ENCODE results near the gene SF3B3. TPM values are rescaled to one million over a fixed set of nuclear protein-coding genes. Genes with fewer than 3 reads are reported as not detected.
"Not testable (repeated sequence)": the region's sequence is repeated elsewhere in the genome, so short reads cannot be mapped to it uniquely, and the experiment has no call there.

The SF3B3 gene
- total RNA-seq, 1 donor from 2014 or later = 382 TPM

DNA sequence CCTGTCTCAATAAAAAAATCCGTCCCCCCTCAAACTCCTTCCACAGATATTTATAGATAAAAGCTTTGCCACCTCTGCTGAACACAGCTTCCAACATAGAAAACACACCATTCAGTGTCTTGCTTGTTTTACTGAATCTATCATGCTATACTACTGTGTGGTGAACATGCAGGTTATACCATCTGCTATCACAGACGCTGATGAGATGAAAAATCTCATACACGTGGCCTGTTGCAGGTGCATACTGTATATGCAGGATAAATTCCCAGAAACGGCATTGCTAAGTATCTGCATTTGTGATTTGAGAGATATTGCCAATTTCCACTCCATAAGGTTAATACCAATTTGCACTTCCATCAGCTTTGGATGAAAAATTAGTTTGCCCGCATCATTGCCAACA is 92.3 kb downstream of the SF3B3 start:
- DNase-seq (ENCODE audit: low spot score) = no peak

DNA sequence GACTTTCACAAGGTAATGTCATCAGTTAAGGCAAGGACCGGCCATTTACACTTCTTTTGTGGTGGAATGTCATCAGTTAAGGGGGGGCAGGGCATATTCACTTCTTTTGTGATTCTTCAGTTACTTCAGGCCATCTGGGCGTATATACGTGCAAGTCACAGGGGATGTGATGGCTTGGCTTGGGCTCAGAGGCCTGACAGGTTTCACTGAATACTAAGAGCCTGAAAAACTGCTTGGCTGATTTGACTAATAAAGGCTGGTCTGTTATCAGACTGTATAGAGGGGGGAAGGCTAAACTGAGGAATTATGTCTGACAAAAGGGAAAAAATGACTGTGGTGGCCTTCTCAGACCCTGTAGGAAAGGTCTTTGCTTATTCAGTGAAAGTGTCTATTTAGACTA is 98.2 kb downstream of the SF3B3 start:
- DNase-seq (ENCODE audit: low spot score) = not testable (repeated sequence)

Other genes with a start within 250 kb of the SF3B3 start
- gene AARS1, start 234.3 kb upstream of the SF3B3 start, total RNA-seq = 155 TPM
- 35.8 TPM for gene DDX19B, start 224.6 kb upstream of the SF3B3 start, total RNA-seq
- gene DDX19A, start 176.9 kb upstream of the SF3B3 start, total RNA-seq = 37.3 TPM
- gene ST3GAL2, start 84.7 kb upstream of the SF3B3 start, total RNA-seq = 28.9 TPM
- gene FCSK, start 69.2 kb upstream of the SF3B3 start, total RNA-seq = 29.7 TPM
- 49.6 TPM for gene COG4, start 262 bp upstream of the SF3B3 start, total RNA-seq
- gene IL34, start 122.7 kb downstream of the SF3B3 start, total RNA-seq = 3.7 TPM
- 83.1 TPM for gene MTSS2, start 162.2 kb downstream of the SF3B3 start, total RNA-seq